Loucy (cell line): Measurements from ENCODE around the gene NUDT16.

ENCODE experiments used
- H2AFZ ChIP-seq: fragments of 200-600 bp; sonication (generic); 2 replicates; pipeline ENCODE4 v1.6.0; 2016; ENCODE audit warnings: antibody characterized with exemption, mild to moderate bottlenecking, low read length, moderate library complexity
- H3F3A ChIP-seq: fragments of 200-600 bp; 2 replicates; pipeline ENCODE4 v1.6.0; 2016; ENCODE audit warnings: antibody characterized with exemption, low read depth, mild to moderate bottlenecking
- H3K27me3 ChIP-seq: fragments of 200-600 bp; sonication (generic); 2 replicates; pipeline ENCODE4 v1.6.1; 2014; ENCODE audit warnings: low read length, mild to moderate bottlenecking; ENCODE audit not compliant: insufficient read depth, poor library complexity, severe bottlenecking
- H3K36me3 ChIP-seq: fragments of 200-600 bp; sonication (generic); 2 replicates; pipeline ENCODE4 v1.6.1; 2016; ENCODE audit warnings: low read length; ENCODE audit not compliant: insufficient read depth
- H3K4me1 ChIP-seq: fragments of 200-600 bp; sonication (generic); 2 replicates; pipeline ENCODE4 v1.5.1; 2014; ENCODE audit warnings: low read length, mild to moderate bottlenecking; ENCODE audit not compliant: insufficient read depth, poor library complexity, severe bottlenecking
- H3K4me2 ChIP-seq: fragments of 200-600 bp; sonication (generic); 2 replicates; pipeline ENCODE4 v1.6.0; 2014; ENCODE audit warnings: antibody characterized with exemption, low read length, low read depth, mild to moderate bottlenecking; ENCODE audit not compliant: poor library complexity, severe bottlenecking
- H3K4me3 ChIP-seq: fragments of 200-600 bp; sonication (generic); 2 replicates; pipeline ENCODE4 v1.5.1; 2014; ENCODE audit warnings: low read length, mild to moderate bottlenecking, mixed read lengths; ENCODE audit not compliant: poor library complexity, severe bottlenecking
- H3K79me2 ChIP-seq: fragments of 200-600 bp; sonication (generic); 2 replicates; pipeline ENCODE4 v1.6.1; 2014; ENCODE audit warnings: low read length; ENCODE audit not compliant: insufficient read depth
- H3K9ac ChIP-seq: fragments of 200-600 bp; sonication (generic); 2 replicates; pipeline ENCODE4 v1.6.0; 2014; ENCODE audit warnings: mild to moderate bottlenecking, low read depth, low read length, moderate library complexity; ENCODE audit not compliant: poor library complexity, severe bottlenecking
- H3K9me2 ChIP-seq: fragments of 200-600 bp; sonication (generic); replicated peaks from 2 replicates; pipeline ENCODE4 v1.6.1; 2016; ENCODE audit warnings: low read depth, low read length, mixed read lengths
- H3K9me3 ChIP-seq: fragments of 200-600 bp; sonication (generic); 2 replicates; pipeline ENCODE4 v1.6.1; 2014; ENCODE audit warnings: mild to moderate bottlenecking, antibody characterized with exemption, low read length, low read depth; ENCODE audit not compliant: insufficient read depth
- H4K20me1 ChIP-seq: fragments of 200-600 bp; sonication (generic); 2 replicates; pipeline ENCODE4 v1.6.0; 2014; ENCODE audit warnings: antibody characterized with exemption, low read length, mild to moderate bottlenecking; ENCODE audit not compliant: insufficient read depth, poor library complexity, severe bottlenecking
- EZH2phosphoT487 ChIP-seq: fragments of 200-600 bp; IDR thresholded peaks from 2 replicates; pipeline ENCODE4 v1.6.1; 2018; ENCODE audit warnings: antibody characterized with exemption, mild to moderate bottlenecking, moderate library complexity, borderline replicate concordance
- TF ChIP-seq, protein P1 (sequence below): fragments of 200-600 bp; sonication (generic); conservative IDR thresholded peaks from 2 replicates; pipeline ENCODE4 v1.5.1; 2014; ENCODE audit warnings: mild to moderate bottlenecking, antibody characterized with exemption, low read length

Gene NUDT16

DNA sequence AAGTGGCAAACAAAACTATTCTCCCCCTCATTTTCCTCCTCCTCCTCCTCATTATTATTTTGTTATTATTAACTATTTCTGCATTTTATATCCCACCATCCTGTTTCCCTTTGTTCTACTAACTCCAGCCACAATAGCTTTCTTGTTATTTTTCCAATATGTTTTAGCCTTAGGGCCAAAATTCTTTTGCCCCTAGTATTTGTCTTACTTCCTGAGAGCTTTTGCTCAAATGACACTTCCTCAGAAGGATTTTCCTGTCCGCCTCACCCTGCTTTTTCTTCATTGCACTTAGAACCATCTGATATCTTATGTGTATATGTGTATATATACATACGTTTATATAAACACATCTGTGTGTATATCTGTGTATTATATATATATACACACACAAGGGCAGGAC lies 32.7 kb upstream of the NUDT16 start:
- Histone ChIP-seq H3K4me1 (peaks cover 8% of the 10 kb centered on the region), H3F3A (no peaks in the 10 kb centered on the region), H4K20me1 (no peaks in the 10 kb centered on the region), H3K4me2 (no peak overlapping the region), H2AFZ (no peak overlapping the region), H3K4me3 (no peak overlapping the region), H3K9ac (no peak overlapping the region), H3K79me2 (no peaks in the 10 kb centered on the region), H3K27me3 (no peaks in the 10 kb centered on the region), H3K9me2 (no peaks in the 10 kb centered on the region), H3K36me3 (no peaks in the 10 kb centered on the region), H3K9me3 (no peaks in the 10 kb centered on the region)
- TF ChIP-seq, protein P1, sequence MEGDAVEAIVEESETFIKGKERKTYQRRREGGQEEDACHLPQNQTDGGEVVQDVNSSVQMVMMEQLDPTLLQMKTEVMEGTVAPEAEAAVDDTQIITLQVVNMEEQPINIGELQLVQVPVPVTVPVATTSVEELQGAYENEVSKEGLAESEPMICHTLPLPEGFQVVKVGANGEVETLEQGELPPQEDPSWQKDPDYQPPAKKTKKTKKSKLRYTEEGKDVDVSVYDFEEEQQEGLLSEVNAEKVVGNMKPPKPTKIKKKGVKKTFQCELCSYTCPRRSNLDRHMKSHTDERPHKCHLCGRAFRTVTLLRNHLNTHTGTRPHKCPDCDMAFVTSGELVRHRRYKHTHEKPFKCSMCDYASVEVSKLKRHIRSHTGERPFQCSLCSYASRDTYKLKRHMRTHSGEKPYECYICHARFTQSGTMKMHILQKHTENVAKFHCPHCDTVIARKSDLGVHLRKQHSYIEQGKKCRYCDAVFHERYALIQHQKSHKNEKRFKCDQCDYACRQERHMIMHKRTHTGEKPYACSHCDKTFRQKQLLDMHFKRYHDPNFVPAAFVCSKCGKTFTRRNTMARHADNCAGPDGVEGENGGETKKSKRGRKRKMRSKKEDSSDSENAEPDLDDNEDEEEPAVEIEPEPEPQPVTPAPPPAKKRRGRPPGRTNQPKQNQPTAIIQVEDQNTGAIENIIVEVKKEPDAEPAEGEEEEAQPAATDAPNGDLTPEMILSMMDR: no peak
- no peak for TF ChIP-seq EZH2phosphoT487

DNA sequence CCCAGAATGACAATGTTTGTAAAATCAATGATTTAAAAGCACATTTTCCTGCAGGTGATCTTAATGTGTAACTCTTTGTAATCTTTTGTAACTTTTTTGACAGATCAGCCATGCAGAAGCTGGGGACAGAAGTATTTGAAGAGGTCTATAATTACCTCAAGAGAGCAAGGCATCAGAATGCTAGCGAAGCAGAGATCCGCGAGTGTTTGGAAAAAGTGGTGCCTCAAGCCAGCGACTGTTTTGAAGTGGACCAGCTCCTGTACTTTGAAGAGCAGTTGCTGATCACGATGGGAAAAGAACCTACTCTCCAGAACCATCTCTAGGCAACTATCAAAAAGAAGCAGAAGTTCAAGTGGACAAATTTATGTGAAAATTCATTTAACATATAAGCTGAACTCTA lies 32.1 kb upstream of the NUDT16 start:
- Histone ChIP-seq H3K4me1 (peaks cover 10% of the 10 kb centered on the region), H3K79me2 (no peaks in the 10 kb centered on the region), H3K4me2 (no peak overlapping the region)

DNA sequence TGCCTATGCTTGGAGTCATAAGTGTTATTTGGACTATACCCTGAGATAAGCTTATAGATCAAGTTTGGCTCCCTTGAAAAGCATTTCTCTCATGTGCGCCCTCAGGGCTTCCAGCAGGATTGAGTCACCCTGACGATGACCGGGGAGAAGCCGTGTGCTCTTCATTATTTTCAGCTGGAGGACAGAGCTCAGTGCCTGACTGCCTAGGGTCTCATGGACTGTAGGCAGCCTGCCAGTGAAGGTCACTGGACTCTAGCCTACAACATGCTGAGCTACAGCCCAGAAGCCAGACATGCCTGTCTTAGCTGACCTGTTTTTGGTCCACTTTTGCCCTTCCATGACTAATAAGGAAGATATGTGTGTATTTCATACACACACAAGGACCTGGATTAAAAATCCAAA lies 31.6 kb upstream of the NUDT16 start:
- TF ChIP-seq, protein P1: no peak
- no peak for TF ChIP-seq EZH2phosphoT487
- H3K27me3 ChIP-seq: no peaks in the 10 kb centered on the region
- no peaks in the 10 kb centered on the region for H3K9me3 ChIP-seq
- no peaks in the 10 kb centered on the region for H3K79me2 ChIP-seq
- H3F3A ChIP-seq: no peaks in the 10 kb centered on the region
- H3K4me1 ChIP-seq: peaks cover 10% of the 10 kb centered on the region
- H3K9me2 ChIP-seq: no peaks in the 10 kb centered on the region
- H3K9ac ChIP-seq: no peak overlapping the region
- H3K4me2 ChIP-seq: no peak overlapping the region
- no peaks in the 10 kb centered on the region for H3K36me3 ChIP-seq
- no peaks in the 10 kb centered on the region for H4K20me1 ChIP-seq
- H3K4me3 ChIP-seq: no peak overlapping the region
- H2AFZ ChIP-seq: no peak overlapping the region

More for the DNA sequence above, 32.1 kb upstream of the NUDT16 start:
- Histone ChIP-seq H3K9me2 (no peaks in the 10 kb centered on the region), H3K36me3 (no peaks in the 10 kb centered on the region), H3K4me3 (no peak overlapping the region), H3F3A (no peaks in the 10 kb centered on the region), H2AFZ (no peak overlapping the region), H3K9ac (no peak overlapping the region), H3K27me3 (no peaks in the 10 kb centered on the region), H3K9me3 (no peaks in the 10 kb centered on the region), H4K20me1 (no peaks in the 10 kb centered on the region)
- no peak for TF ChIP-seq EZH2phosphoT487
- TF ChIP-seq, protein P1: no peak
